KMS-11 (cell line): ENCODE measurements around the gene SLC16A7.

Source experiments
- H2AFZ ChIP-seq: fragments of 200-600 bp; sonication (generic); 2 replicates; pipeline ENCODE4 v1.6.1; 2016; ENCODE audit warnings: antibody characterized with exemption, mixed run types, low read depth
- H3K27ac ChIP-seq: fragments of 200-600 bp; sonication (generic); 2 replicates; pipeline ENCODE4 v1.6.1; 2016; ENCODE audit warnings: mild to moderate bottlenecking, mixed run types
- H3K27me3 ChIP-seq: fragments of 200-600 bp; sonication (generic); 2 replicates; pipeline ENCODE4 v1.6.1; 2017; ENCODE audit warnings: mild to moderate bottlenecking, low read depth, mixed run types, moderate library complexity; ENCODE audit not compliant: insufficient read depth
- H3K36me3 ChIP-seq: fragments of 200-600 bp; sonication (generic); 2 replicates; pipeline ENCODE4 v1.6.1; 2017; ENCODE audit warnings: mild to moderate bottlenecking, mixed run types; ENCODE audit not compliant: insufficient read depth
- H3K4me1 ChIP-seq: fragments of 200-600 bp; sonication (generic); 2 replicates; pipeline ENCODE4 v1.6.1; 2016; ENCODE audit warnings: mild to moderate bottlenecking, low read depth, mixed run types; ENCODE audit not compliant: poor library complexity, severe bottlenecking
- H3K4me2 ChIP-seq: fragments of 200-600 bp; sonication (generic); 2 replicates; pipeline ENCODE4 v1.7.0; 2016; ENCODE audit warnings: mild to moderate bottlenecking, mixed run types
- H3K4me3 ChIP-seq: fragments of 200-600 bp; sonication (generic); IDR thresholded peaks from 2 replicates; pipeline ENCODE4 v1.6.1; 2017; ENCODE audit warnings: low read depth, low read length, mixed read lengths; ENCODE audit not compliant: insufficient read depth
- H3K79me2 ChIP-seq: fragments of 200-600 bp; sonication (generic); 2 replicates; pipeline ENCODE4 v1.6.1; 2016; ENCODE audit warnings: low read depth, mixed run types; ENCODE audit not compliant: insufficient read depth
- H3K9ac ChIP-seq: fragments of 200-600 bp; sonication (generic); 2 replicates; pipeline ENCODE4 v1.6.1; 2016; ENCODE audit warnings: mild to moderate bottlenecking, mixed run types
- H4K20me1 ChIP-seq: fragments of 200-600 bp; sonication (generic); 2 replicates; pipeline ENCODE4 v1.6.1; 2016; ENCODE audit warnings: mild to moderate bottlenecking, mixed run types; ENCODE audit not compliant: insufficient read depth
- TF ChIP-seq, protein P1 (sequence below): fragments of 200-600 bp; sonication (generic); conservative IDR thresholded peaks from 2 replicates; pipeline ENCODE4 v1.6.1; 2017; ENCODE audit warnings: low read depth, mild to moderate bottlenecking, antibody characterized with exemption, low read length, moderate library complexity, mixed read lengths

Gene SLC16A7

DNA sequence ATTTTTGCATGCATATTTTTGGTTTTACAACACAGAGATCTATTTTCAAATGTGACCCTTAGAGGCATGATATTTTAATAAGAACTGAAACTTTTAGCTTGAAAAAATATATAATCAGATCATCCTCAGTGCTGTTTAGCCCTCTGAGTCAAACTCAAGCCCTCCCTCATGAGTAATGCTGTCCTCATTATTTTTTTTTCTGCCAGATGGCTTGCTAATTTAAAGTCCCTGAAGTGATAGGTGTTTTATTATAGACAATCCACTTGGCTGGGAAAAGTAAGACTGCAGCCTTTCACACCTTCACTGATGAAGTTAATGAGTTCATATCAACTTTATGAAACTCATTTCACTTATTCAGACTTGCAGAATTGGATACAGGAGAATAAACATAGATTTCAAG is 227.7 kb downstream of the SLC16A7 start:
- Histone ChIP-seq H3K4me1 (no peaks in the 10 kb centered on the region), H3K27ac (no peak overlapping the region), H3K79me2 (no peaks in the 10 kb centered on the region), H3K9ac (no peak overlapping the region), H3K4me3 (no peak overlapping the region), H3K4me2 (no peak overlapping the region), H4K20me1 (no peaks in the 10 kb centered on the region), H2AFZ (no peak overlapping the region), H3K36me3 (no peaks in the 10 kb centered on the region), H3K27me3 (no peaks in the 10 kb centered on the region)
- TF ChIP-seq, protein P1, sequence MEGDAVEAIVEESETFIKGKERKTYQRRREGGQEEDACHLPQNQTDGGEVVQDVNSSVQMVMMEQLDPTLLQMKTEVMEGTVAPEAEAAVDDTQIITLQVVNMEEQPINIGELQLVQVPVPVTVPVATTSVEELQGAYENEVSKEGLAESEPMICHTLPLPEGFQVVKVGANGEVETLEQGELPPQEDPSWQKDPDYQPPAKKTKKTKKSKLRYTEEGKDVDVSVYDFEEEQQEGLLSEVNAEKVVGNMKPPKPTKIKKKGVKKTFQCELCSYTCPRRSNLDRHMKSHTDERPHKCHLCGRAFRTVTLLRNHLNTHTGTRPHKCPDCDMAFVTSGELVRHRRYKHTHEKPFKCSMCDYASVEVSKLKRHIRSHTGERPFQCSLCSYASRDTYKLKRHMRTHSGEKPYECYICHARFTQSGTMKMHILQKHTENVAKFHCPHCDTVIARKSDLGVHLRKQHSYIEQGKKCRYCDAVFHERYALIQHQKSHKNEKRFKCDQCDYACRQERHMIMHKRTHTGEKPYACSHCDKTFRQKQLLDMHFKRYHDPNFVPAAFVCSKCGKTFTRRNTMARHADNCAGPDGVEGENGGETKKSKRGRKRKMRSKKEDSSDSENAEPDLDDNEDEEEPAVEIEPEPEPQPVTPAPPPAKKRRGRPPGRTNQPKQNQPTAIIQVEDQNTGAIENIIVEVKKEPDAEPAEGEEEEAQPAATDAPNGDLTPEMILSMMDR = no peak

DNA sequence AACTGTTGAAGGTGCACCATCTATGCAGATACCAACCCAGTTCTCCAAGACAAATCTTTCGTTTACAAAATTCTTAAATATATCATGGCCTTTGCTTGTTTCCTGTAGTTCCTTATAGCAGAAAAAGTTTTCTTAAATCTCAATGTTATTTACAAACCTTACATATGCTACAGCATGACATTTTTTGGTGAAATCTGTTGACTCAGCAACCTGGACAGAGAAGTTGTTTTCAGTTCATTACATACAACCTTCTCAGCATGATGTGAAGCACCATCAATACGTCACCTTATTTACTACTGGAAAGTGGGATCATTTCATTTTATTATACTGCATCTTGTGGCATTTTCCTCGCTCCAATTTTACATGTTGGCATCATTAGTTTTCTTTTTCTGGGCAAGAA is 231.9 kb downstream of the SLC16A7 start:
- Histone ChIP-seq H3K27ac (no peak overlapping the region), H3K79me2 (no peaks in the 10 kb centered on the region), H3K4me3 (no peak overlapping the region), H4K20me1 (no peaks in the 10 kb centered on the region), H2AFZ (no peak overlapping the region), H3K4me2 (no peak overlapping the region), H3K9ac (no peak overlapping the region), H3K27me3 (no peaks in the 10 kb centered on the region), H3K36me3 (no peaks in the 10 kb centered on the region), H3K4me1 (no peaks in the 10 kb centered on the region)
- TF ChIP-seq, protein P1 = no peak

DNA sequence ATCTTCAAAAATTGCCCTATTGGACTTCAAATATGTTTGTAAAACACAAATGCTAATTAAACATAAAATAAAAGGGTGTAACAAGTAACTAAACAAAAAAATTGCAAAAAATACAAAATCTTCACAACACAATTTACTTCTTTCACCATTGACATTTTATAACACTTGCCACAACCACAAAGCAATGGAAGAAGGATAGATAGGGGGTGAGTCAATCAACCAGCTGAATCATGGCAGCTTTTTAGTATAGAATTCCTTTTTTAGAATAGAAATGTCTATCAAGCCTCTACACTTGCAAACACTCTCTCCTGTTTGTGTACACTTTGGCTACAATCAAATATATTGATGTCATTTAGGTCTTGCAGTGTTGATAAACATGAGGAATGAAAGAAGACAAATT is 232.7 kb downstream of the SLC16A7 start:
- H3K4me1 ChIP-seq = no peaks in the 10 kb centered on the region
- H4K20me1 ChIP-seq = no peaks in the 10 kb centered on the region

GRCh38 chr12:59833408-59833807 is 237.6 kb downstream of the SLC16A7 start:
- Histone ChIP-seq H3K4me1 (no peaks in the 10 kb centered on the region), H2AFZ (no peak overlapping the region), H3K36me3 (no peaks in the 10 kb centered on the region), H3K4me3 (no peak overlapping the region), H3K27ac (no peak overlapping the region), H3K9ac (no peak overlapping the region), H4K20me1 (no peaks in the 10 kb centered on the region), H3K79me2 (no peaks in the 10 kb centered on the region), H3K4me2 (no peak overlapping the region), H3K27me3 (no peaks in the 10 kb centered on the region)
- TF ChIP-seq, protein P1 = no peak

More for the DNA sequence above, 232.7 kb downstream of the SLC16A7 start:
- Histone ChIP-seq H2AFZ (no peak overlapping the region), H3K79me2 (no peaks in the 10 kb centered on the region), H3K27ac (no peak overlapping the region), H3K9ac (no peak overlapping the region), H3K36me3 (no peaks in the 10 kb centered on the region), H3K4me3 (no peak overlapping the region), H3K27me3 (no peaks in the 10 kb centered on the region), H3K4me2 (no peak overlapping the region)
- TF ChIP-seq, protein P1 = no peak
